Measurements from ENCODE around the gene SLIT3.

GRCh38 chr5:168829044-168829443 lies 471.9 kb downstream of the SLIT3 start:
- TF ChIP-seq GATA2 (IDR thresholded peaks at IDR 0.05; ENCODE audit: low read depth, low read length) (peak; percentile 99), GATA3 (IDR thresholded peaks at IDR 0.05; ENCODE audit: low read depth, low read length) (peak; percentile 93)

Data from SH-SY5Y (cell line).